NCI-H69 (cell line): ENCODE results near the gene SLC25A17.
"Not testable (repeated sequence)": the region's sequence is repeated elsewhere in the genome, so short reads cannot be mapped to it uniquely, and the experiment has no call there.

Source experiments
- DNase-seq: peaks from one replicate; lab custom pipeline; 2025; lab: John Stamatoyannopoulos, UW

SLC25A17 gene

DNA sequence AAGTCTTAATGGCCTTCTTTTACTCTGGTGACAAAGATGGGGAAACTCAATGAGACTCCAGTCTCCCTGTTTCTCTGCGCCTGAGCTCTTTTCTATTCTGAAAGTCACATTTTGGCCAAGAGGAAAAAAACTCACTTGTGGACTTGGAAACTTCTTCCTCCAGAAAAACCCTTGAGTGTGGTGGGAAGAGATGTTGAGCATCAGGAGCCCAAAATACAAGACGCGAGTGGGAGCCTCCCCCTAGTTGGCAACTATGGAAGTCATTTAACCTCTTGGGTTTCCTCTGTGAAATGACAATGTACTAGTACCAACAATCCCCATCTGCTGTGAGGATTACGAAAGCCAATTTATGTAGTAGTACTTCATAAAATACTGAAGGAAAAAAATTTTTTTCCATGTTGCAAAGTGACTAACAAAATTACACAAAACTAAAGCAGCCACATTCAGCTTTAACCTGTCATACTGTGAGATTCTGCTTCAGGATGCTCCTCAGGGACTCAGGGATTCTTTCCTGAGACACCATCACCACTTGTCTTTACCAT, 524 bp upstream of the SLC25A17 start:
- peak; percentile 74 for DNase-seq

DNA sequence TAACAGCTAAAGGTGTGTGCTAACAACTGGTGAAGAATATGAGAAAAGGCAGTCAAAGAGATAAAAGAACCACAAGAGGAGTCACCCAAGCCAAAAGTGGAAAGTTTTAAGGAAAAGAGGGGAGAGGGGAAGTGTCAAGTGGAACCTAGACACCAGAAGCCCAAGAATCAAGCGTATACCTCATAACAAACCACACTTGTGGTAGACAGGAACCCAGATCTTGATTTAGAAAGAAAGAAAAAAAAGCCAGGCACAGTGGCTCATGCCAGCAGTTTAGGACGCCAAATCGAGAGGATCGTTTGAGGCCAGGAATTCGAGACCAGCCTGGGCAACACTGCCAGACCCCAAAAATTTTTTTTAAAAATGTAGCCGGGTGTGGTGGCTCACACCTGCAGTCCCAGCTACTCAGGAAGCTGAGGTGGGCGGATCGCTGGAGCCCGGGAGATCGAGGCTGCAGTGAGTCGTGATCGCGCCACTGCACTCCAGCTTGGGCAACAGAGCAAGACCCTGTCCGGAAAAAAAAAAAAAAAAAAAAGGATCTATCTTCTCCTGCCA, 877 bp downstream of the SLC25A17 start:
- no peak for DNase-seq

DNA sequence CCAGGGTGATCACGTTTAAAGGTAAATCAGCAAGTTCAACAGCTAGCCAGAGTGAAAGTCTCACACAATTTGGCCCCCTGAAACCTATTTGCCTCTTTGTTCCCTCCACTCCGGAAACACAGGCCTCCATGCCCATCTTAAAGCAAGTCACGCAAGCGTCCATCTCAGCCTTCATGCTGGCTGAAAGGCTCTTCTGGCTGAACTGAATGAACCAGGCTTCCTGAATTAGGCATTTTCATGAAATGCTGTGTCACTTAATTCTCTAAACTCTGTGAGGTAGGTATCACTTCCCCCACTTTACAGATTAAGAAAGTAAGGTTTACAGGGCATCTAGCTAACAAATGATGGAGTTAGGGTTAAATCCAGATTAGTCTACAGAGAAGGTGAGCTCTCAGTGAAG, 1.4 kb downstream of the SLC25A17 start:
- DNase-seq = no peak

DNA sequence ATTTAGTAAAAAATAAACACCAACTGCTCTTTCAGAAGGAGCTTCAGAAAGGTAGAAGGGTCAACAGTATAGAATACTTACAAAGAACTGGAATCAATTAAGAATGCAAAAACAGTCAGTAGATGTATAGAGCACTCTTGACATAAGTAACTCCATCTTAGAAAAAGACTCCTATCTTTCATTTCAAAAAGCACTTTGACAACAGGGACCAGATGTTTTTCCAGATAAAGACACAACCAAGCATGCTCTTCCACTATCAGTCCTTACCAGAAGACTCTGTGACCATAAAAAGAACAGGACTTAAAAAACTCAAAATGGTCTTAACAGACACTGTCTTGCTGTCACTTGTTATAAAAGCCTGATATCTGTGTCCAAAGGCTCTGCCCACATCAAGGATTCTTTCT, 5.2 kb downstream of the SLC25A17 start:
- DNase-seq = no peak

DNA sequence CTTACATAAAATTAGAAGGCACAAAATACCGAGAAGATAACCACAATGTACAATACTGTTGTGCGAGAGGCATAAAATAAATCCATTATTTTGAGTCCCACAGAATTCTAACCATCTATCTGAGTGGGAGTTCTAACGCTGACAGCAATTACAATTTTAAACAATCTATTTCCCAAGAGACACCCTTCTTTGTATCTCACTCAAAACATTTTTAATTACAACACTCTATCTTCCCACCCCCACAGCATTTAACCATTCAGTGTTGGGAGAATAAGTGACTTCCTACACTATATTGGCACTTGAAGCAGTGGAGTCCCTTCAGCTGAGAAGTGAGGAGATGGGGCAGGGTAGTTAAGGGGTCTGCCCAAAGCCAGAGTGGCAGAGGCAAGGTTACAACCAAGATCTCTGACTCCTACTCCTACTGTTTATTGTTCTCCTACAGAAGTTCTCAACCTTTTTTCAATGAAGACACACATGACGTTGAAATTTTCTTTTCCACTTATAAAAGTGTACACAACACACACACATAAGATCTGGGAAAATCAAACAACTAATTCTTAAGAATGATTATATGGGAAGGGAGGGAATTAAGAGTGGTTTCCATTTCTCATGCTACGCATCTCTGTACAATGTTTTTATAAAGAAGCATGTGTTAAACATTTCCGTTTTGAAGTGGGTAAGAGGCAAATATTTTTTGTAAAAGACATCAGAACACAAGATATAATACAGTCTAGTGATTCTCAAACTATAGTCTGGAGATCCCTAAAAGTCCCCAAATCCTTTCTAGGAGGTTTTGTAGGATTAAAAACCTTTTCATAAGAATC, 10.9 kb downstream of the SLC25A17 start:
- peak; percentile 51 for DNase-seq

DNA sequence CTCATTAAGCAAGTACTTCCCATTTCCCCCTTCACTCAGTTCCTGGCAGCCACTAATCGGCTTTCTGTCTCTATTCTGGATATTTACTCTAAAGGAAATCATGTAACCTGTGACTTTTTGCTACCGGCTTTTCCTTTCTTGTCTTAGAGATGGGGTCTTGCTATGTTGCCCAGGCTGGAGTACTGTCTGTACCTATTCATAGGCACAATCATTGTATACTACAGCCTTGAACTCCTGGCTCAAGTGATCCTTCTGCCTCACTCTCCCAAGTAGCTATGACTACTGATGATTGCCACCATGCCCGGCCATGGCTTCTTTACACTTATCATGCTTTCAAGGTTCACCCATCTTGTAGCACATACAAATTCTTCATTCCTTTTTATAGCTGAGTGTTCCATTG, 12.4 kb downstream of the SLC25A17 start:
- no peak for DNase-seq

DNA sequence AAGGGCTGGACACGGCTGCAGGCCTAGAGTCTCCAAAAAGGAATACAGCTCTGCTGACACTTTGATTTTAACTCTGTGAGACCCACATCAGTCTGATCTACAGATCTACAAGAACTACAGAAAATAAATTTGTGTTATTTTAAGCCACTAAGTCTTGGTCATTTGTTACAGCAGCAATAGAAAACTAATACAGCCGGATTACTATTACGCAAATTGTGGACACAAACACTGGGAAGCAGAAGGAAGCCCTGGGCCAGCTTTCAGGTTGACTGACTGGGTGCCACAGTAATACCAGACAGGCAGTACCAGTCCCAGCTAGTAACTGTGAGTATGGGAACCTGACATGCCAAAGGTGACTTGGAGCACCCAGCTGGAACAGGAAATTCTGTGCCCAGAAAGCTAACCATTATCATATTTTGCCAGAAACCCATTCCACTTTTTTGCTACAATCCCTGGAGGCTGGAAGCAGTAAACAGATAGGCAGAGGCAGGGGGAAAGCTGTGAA, 13.4 kb downstream of the SLC25A17 start:
- DNase-seq = no peak

DNA sequence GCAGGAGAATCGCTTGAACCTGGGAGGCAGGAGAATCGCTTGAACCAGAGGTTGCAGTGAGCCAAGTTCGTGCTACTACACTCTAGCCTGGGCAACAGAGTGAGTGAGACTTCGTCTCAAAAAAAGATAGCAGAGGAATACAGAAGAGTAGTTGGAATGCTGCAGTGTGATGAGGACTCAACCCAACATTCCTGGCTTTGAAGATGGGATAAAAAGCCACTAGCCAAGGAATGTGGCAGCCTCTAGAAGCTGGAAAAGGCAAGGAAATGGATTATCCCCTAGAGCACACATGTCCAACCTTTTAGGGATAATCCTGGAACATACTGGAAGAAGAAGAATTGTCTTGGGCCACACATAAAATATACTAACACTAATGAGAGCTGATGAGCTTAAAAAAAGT, 13.9 kb downstream of the SLC25A17 start:
- DNase-seq = no peak

DNA sequence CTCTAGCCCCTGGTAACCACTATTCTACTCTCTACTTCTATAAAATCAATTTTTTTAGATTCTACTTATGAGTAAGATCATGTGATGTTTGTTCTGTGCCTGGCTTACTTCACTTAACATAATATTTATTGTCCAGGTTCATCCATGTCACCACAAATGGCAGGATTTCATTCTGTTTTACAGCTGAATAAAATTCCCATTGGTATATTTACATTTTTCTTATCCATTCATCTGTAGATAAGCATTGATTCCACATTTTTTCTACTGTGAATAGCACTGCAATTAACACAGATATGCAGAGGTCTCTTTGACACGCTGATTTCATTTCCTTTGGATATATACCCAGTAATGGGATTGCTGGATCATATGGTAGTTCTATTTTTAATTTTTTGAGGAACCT, 15.8 kb downstream of the SLC25A17 start:
- no peak for DNase-seq

DNA sequence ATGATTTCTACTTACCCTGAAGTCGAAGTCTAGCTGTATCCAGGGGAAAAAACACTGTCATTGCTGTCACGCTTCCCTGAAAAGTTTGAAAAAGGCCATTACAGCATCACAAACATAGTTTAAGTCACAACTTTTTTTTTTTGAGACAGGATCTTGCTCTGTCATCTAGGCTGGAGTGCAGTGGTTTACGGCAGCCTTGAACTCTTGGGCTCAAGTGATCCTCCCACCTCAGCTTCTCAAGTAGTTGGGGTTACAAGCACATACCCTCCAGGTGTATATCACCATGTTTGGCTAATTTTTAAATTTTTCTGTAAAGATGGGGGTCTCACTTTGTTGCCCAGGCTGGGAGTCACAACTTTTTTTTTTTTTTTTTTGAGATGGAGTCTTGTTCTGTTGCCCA, 20.1 kb downstream of the SLC25A17 start:
- no peak for DNase-seq

DNA sequence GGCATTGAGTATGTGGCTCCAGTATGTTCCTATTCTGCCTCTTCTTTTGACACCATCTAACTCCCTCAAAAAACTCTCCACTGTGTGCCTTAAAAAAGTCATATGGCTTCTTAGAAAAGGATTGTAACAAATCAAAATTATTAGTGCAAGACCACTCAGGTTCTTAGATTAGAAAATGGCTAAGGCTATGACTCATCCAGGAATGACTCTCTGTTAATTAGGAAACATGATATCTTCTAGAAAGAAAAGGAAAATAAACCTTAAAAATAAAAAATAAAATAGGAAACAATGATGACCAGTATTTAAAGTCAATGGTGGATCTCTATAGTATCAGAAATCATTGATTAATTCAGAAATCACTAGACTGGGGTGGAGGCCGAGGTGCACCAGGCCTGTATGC, 21.7 kb downstream of the SLC25A17 start:
- no peak for DNase-seq

DNA sequence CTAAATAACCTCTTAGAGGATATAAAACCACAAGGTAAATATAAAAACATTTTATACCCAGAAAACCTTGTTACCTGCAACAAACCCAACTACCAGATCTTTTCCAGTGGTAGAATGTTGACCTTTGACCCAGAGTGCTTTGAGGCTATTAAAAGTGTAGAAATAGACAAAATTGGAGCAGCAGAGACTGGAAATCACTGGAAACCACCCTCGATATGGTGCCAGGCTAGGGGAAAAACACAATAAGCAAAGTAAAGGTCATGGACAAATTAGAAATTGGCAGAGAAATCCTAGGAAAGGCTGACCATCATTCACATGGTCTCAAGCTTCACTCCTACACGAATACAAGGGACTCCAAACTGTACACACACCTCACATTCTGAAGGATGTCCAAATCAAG, 26.7 kb downstream of the SLC25A17 start:
- DNase-seq = no peak

DNA sequence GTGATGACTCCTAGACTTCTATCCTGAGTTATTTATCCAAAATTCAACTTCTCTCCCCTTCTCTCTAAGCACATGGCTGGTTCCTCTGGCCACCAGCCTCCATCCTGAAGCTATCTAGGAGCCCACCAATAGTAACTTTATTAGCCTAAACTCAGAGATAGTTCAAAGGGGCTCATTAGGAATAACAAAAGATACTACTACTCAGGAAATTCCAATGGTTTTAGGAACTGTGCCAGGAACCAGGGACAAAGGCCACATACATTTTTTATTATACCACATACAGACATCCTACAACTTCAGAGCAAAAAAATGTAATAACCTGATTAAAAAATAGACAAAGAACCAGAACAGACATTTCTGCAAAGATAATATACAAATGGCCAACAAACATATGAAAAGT, 27.9 kb downstream of the SLC25A17 start:
- no peak for DNase-seq

DNA sequence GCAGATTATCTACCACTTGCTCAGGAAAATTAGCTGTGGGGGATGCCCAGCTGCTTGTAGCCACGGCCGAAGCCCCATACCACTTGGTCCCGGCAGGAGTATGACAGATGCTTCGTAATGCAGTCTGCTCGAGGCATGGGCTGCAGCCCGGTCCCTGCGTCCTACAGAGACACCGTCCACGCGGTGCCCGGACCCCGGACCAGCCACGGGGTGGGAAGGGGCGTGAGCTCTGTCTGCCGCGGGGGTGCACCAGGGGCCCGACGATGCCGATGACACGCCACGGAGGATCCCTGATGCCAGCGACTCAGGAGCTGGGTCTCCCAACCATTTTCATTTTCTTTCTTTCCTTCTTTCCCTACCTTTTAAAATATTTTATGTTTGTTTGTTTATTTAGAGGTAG, 30.0 kb downstream of the SLC25A17 start:
- DNase-seq = no peak

DNA sequence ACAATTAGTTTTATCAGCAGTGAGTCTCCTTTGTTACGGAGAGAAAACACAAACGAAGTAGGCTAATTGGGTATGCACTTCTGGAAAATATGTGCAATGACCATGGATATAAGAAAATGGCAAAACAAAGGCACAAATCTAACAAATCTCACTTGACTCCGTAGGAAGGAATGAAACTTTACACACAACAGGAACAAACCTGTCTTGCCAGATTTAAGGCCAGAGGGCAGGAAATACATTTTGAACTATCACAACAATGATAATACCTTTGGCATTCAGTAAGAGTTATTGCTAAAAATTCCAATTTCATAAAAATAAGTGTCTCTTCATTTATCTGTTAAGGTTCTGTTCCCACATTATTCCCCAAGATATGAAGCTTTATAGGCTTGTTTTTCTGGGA, 36.6 kb downstream of the SLC25A17 start:
- DNase-seq = no peak

DNA sequence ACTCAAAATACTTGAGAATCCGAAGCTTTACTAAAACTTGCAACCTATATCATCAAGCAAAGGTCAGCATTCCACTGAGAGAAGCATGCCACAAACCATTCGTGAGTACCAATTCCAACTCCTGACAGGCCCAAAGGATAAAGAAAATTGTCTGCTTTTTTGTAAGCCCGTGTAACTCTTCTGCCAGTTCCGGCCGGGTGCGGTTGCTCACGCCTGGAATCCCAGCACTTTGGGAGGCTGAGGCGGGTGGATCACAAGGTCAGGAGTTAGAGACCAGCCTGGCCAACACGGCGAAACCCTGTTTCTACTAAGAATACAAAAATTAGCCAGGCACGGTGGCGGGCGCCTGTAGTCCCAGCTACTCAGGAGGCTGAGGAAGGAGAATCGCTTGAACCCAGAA, 37.4 kb downstream of the SLC25A17 start:
- DNase-seq = not testable (repeated sequence)

DNA sequence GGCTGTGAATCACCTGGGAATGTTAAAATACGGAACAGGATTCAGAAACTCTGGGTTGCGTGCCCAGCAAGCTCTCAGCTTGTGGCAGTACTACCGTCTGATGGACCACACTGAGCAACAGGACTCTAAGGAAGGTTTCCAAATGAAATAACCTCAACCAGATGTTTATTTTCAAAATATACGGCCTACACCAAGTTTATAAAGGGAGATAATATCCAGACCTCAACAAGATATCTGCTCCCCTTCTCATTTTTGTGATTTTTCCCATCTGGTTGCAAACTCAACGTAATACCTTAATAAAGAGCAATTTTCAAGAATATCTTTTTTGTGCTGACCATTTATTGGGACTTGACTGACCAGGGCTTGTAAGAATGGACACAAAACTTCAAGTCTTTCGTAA, 49.4 kb downstream of the SLC25A17 start:
- DNase-seq = no peak

DNA sequence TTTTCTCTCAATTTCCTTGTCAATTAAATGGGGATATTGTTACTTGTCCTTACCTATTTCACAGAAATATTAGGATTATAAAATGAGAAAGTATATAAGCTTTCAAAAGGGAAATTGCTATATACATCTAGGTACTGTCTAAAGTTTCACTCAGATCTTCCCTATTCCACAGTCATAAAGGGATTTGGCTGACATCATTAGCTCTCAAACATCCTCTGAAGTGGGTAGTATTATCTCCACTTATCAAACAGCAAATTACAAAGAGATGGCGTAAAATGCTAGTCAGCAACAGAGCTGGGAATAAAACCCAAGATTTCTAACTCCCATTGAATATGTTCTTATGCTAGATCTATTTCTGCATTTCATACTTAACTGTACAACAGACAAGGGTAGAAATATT, 50.9 kb downstream of the SLC25A17 start:
- no peak for DNase-seq

DNA sequence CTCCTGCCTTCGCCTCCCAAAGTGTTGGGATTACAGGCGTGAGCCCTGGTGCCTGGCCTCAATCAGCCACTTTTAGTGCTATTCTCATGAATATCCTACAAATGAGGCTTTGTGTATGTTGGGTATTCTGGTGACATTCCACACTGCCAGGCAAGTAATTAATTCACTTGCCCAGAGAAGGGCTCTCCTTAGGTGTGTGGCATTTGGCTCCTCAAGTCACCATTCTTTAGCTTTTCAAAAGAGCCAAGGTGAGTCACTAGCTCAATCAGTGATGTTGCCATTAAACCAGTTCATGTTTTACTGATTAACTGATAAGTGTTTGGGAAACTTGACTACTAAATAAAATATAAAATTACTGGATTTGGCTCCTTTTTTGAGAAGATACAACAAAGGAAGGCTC, 52.2 kb downstream of the SLC25A17 start:
- no peak for DNase-seq

DNA sequence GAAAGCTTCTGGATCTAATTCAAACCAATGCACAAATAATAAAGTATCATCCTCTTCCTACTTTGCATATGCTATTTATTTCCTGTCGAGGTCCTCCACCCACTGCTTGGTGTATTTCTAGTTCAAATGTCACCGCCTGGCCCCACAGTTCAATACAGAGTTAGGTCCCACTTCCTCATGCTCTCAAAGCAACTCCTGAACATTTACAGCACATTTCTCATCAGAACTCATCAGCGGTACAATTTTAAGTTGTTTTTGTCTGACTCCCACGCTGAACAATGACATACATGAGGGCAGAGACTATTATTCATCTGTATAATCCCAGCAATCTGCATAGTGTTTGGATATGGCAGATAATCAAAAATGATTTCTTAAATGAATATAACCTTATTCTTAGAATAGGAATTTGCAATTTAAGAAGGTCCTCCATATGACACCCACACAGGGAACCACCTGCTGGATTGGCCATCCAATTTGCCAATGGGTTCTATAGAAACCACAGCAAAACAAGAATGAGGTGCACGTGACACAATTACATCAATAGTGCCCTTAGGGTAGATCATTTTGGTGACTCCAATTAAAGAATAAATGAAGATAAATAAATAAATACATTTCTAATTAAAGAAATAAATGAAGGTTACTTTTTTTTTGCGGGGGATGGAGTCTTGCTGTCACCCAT, 54.2 kb downstream of the SLC25A17 start:
- no peak for DNase-seq

DNA sequence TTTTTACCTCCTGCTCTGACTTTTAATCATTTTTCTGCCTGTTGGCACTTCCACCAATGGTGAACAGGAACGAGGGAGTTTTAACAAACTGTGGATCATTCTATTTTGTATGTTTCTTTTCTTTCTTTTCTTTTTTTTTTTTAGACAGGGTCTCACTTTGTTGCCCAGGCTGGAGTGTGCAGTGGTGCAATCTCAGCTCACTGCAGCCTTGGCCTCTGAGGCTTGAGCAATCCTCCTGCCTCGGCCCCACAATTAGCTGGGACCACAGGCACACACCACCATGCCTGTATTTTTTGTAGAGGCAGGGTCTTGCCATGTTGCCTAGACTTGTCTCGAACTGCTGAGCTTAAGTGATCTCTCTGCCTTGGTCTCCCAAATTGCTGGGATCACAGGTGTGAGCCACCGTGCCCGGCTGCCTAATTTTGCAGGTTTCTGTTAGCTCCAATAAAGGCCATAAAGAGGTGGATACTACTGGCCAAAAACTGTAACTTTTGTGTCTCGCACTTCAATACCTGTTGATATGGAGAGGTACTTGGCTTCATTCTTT, 59.8 kb downstream of the SLC25A17 start:
- DNase-seq = no peak

DNA sequence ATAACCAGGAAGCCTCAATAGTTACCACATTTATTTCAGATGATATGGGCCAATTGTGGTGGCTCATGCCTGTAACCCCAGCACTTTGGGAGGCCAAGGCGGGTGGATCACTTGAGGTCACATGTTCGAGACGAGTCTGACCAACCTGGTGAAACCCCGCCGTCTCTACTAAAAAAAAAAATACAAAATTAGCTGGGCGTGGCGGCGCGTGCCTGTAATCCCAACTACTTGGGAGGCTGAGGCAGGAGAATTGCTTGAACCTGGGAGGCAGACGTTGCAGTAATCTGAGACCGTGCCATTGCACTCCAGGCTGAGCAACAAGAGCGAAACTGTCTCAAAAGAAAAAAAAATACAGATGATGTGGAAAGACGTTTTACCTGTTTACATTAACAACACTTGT, 60.3 kb downstream of the SLC25A17 start:
- DNase-seq = not testable (repeated sequence)

DNA sequence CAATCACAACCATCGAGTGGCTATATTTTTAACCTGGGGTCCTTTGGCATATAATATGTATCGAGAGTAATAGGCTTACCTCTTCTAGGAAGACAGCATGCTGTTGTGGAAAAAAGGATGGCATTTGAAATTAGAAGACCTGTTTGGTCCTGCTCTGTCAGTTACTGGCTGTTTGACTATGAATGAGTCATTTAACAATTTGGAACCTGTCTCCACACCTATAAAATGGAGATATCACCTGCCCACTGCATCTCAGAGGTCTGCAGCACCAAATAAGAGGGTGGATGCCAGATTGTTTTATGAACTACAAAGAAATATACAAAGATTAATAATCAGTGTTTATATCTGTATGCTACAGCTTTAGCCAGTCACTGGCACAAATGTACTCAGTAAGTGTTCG, 60.8 kb downstream of the SLC25A17 start:
- peak; percentile 72 for DNase-seq
